Measurements from ENCODE around the gene ESAM.

DNA sequence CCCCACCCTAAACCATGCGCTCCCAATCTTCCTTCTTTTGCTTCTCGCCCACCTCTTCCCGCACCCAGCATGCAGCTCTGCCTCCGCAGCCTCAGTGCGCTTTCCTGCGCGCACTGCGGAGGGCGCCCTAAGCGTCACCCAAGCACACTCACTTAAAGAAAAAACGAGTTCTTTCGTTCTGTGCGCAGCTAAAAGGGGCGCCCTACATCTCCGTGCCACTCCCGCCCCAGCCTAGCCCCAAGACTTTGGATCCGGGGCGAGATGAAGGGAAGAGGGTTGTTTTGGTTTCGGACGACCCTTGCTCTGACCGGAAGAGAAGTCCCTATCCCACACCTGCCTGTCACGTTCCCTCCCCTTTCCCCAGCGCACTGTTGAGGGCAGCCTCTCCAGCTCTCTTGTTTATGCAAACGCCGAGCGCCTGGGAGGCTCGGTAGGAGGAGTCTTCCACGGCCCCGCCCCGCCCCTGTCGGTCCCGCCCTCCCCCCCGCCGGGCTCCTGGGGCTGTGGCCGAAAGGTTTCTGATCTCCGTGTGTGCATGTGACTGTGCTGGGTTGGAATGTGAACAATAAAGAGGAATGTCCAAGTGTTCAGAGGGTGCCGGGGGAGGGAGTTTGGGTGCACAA is 15.4 kb downstream of the ESAM start:
- TF ChIP-seq, protein P1, sequence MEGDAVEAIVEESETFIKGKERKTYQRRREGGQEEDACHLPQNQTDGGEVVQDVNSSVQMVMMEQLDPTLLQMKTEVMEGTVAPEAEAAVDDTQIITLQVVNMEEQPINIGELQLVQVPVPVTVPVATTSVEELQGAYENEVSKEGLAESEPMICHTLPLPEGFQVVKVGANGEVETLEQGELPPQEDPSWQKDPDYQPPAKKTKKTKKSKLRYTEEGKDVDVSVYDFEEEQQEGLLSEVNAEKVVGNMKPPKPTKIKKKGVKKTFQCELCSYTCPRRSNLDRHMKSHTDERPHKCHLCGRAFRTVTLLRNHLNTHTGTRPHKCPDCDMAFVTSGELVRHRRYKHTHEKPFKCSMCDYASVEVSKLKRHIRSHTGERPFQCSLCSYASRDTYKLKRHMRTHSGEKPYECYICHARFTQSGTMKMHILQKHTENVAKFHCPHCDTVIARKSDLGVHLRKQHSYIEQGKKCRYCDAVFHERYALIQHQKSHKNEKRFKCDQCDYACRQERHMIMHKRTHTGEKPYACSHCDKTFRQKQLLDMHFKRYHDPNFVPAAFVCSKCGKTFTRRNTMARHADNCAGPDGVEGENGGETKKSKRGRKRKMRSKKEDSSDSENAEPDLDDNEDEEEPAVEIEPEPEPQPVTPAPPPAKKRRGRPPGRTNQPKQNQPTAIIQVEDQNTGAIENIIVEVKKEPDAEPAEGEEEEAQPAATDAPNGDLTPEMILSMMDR (IDR thresholded peaks at IDR 0.05), result peak in 1 of 4 experiments; percentile 21
- TF ChIP-seq POLR2A (IDR thresholded peaks at IDR 0.05) (peak in 1 of 2 donors; percentile 64), POLR2AphosphoS5 (IDR thresholded peaks at IDR 0.05) (peak in 3 of 4 donors; percentile 45 to 75 (median 54))
